ENCODE results near the gene NFATC2. TPM values are rescaled to one million over a fixed set of nuclear protein-coding genes. Genes with fewer than 3 reads are reported as not detected.

Gene NFATC2
- total RNA-seq, 5 donors from 2014 or later (not counting 1 experiment from before 2014, with no cell fraction given) = 49.0 to 75.9 (median 67.0) TPM

- Mint-ChIP-seq H3K4me1 (peaks cover 94 to 97% (median 95%) of the 10 kb centered on the region in 3 donors), H3K36me3 (peaks cover 32% of the 10 kb centered on the region), H3K27me3 (no peaks in the 10 kb centered on the region), H3K27ac (peak overlapping the region; percentile 92 to 96), H3K4me3 (peak overlapping the region in 2 of 3 donors; percentile 9 to 82), H3K9me3 (no peaks in the 10 kb centered on the region)
- DNase-seq = peak in 7 of 35 experiments; percentile 22 to 61 (median 34)
- no peak overlapping the region for H3K4me3 ChIP-seq (ENCODE audit: control insufficient read depth in 1 of 2, extremely low read depth in 1 of 2, low read length in 1 of 2)
- peaks cover 62 to 85% of the 10 kb centered on the region in 2 experiments for H3K4me1 ChIP-seq (ENCODE audit: control insufficient read depth in 1 of 2, extremely low read depth in 1 of 2, insufficient read depth in 2 of 2, low read length in 2 of 2)
- peak in 1 of 4 experiments; percentile 26 for ATAC-seq (replicated peaks in 1 of 4)
- 52% methylated on average over 7 of the region's 10 CpGs for WGBS (ENCODE audit: insufficient coverage)
- no peaks in the 10 kb centered on the region for H3K27me3 ChIP-seq (replicated peaks in 1 of 2; ENCODE audit: control insufficient read depth in 2 of 2, extremely low read depth in 1 of 2, insufficient read depth in 2 of 2, low read length in 1 of 2)
- ChIA-PET CTCF (no interaction called here), POLR2A (interaction anchor here in 1 of 2 donors (0.5 to 0.6 kb wide), 2 partner anchors 97 to 175 kb away, joined by 3 to 4 read pairs; no protein-coding TSS in a partner anchor)
- no peaks in the 10 kb centered on the region for H3K9me3 ChIP-seq
- peak overlapping the region; percentile 63 for H3K27ac ChIP-seq (ENCODE audit: low read length)
- H3K36me3 ChIP-seq (ENCODE audit: control insufficient read depth in 2 of 2, extremely low read depth in 1 of 2, insufficient read depth in 1 of 2, low read length in 1 of 2) = peaks cover 0 to 39% of the 10 kb centered on the region in 2 donors
Measured at GRCh38 chr20:51493346-51493791, 49.1 kb downstream of the NFATC2 start.

GRCh38 chr20:51492167-51493092 lies 50.1 kb downstream of the NFATC2 start:
- Histone ChIP-seq H3K27ac (ENCODE audit: low read length) (peak overlapping the region; percentile 63), H3K27me3 (replicated peaks in 1 of 2; ENCODE audit: control insufficient read depth in 2 of 2, extremely low read depth in 1 of 2, insufficient read depth in 2 of 2, low read length in 1 of 2) (no peaks in the 10 kb centered on the region), H3K4me1 (ENCODE audit: control insufficient read depth in 1 of 2, extremely low read depth in 1 of 2, insufficient read depth in 2 of 2, low read length in 2 of 2) (peaks cover 59 to 78% of the 10 kb centered on the region in 2 experiments), H3K4me3 (ENCODE audit: control insufficient read depth in 1 of 2, extremely low read depth in 1 of 2, low read length in 1 of 2) (no peak overlapping the region), H3K9me3 (no peaks in the 10 kb centered on the region), H3K36me3 (ENCODE audit: control insufficient read depth in 2 of 2, extremely low read depth in 1 of 2, insufficient read depth in 1 of 2, low read length in 1 of 2) (peaks cover 2 to 48% of the 10 kb centered on the region in 2 donors)
- Mint-ChIP-seq H3K9me3 (no peaks in the 10 kb centered on the region), H3K27me3 (no peaks in the 10 kb centered on the region), H3K4me1 (peaks cover 86 to 96% (median 91%) of the 10 kb centered on the region in 3 donors), H3K36me3 (peaks cover 36% of the 10 kb centered on the region), H3K27ac (peak overlapping the region; percentile 75 to 92), H3K4me3 (peak overlapping the region in 1 of 3 donors; percentile 82)
- DNase-seq (no peak), ATAC-seq (replicated peaks in 1 of 4) (peak in 1 of 4 experiments; percentile 35)
- CTCF ChIA-PET = interaction anchor here in 1 of 2 donors (1.1 kb wide), 1 partner anchor 10 kb away, joined by 3 read pairs; no protein-coding TSS in a partner anchor
- WGBS (ENCODE audit: insufficient coverage) = 87% methylated on average over 41 of the region's 47 CpGs
- POLR2A ChIA-PET = no interaction called here

- Mint-ChIP-seq H3K27ac (peak overlapping the region; percentile 61 to 73), H3K9me3 (no peaks in the 10 kb centered on the region), H3K36me3 (peaks cover 43% of the 10 kb centered on the region), H3K27me3 (no peaks in the 10 kb centered on the region), H3K4me1 (peaks cover 83 to 90% (median 85%) of the 10 kb centered on the region in 3 donors), H3K4me3 (peak overlapping the region in 1 of 3 donors; percentile 82)
- DNase-seq (no peak), ATAC-seq (replicated peaks in 1 of 4) (no peak)
- no peak overlapping the region for H3K4me3 ChIP-seq (ENCODE audit: control insufficient read depth in 1 of 2, extremely low read depth in 1 of 2, low read length in 1 of 2)
- no peaks in the 10 kb centered on the region for H3K27me3 ChIP-seq (replicated peaks in 1 of 2; ENCODE audit: control insufficient read depth in 2 of 2, extremely low read depth in 1 of 2, insufficient read depth in 2 of 2, low read length in 1 of 2)
- peaks cover 7 to 58% of the 10 kb centered on the region in 2 donors for H3K36me3 ChIP-seq (ENCODE audit: control insufficient read depth in 2 of 2, extremely low read depth in 1 of 2, insufficient read depth in 1 of 2, low read length in 1 of 2)
- POLR2A ChIA-PET = no interaction called here
- no peak overlapping the region for H3K27ac ChIP-seq (ENCODE audit: low read length)
- CTCF ChIA-PET = interaction anchor here in 1 of 2 donors (0.5 to 1.1 kb wide), 2 partner anchors 9 to 11 kb away, joined by 3 to 7 read pairs; no protein-coding TSS in a partner anchor
- H3K4me1 ChIP-seq (ENCODE audit: control insufficient read depth in 1 of 2, extremely low read depth in 1 of 2, insufficient read depth in 2 of 2, low read length in 2 of 2) = peaks cover 48 to 69% of the 10 kb centered on the region in 2 experiments
- WGBS (ENCODE audit: insufficient coverage) = 95% methylated on average over 9 of the region's 11 CpGs
- H3K9me3 ChIP-seq = no peaks in the 10 kb centered on the region
Measured at GRCh38 chr20:51491393-51491792, 51.1 kb downstream of the NFATC2 start.

DNA sequence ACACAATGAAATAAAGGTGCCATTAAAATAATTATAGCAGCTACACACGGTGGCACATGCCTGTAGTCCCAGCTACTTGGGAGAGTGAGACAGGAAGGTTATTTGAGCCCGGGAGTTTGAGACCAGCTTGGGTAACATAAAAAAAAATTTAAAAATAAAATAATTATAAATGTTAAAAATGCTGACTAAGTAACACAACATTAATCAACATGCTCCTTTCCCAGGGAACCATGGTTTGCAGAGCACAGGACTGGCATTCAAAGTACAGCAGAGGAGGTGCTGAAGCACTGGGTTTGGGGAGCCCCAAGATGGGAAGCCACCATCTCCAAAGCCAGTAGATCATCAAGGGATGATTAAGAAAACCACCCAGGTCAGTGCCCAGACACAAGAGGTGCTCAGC lies 51.9 kb downstream of the NFATC2 start:
- Histone ChIP-seq H3K9me3 (no peaks in the 10 kb centered on the region), H3K27me3 (replicated peaks in 1 of 2; ENCODE audit: control insufficient read depth in 2 of 2, extremely low read depth in 1 of 2, insufficient read depth in 2 of 2, low read length in 1 of 2) (no peaks in the 10 kb centered on the region), H3K4me3 (ENCODE audit: control insufficient read depth in 1 of 2, extremely low read depth in 1 of 2, low read length in 1 of 2) (no peak overlapping the region), H3K4me1 (ENCODE audit: control insufficient read depth in 1 of 2, extremely low read depth in 1 of 2, insufficient read depth in 2 of 2, low read length in 2 of 2) (peaks cover 41 to 65% of the 10 kb centered on the region in 2 experiments), H3K27ac (ENCODE audit: low read length) (no peak overlapping the region), H3K36me3 (ENCODE audit: control insufficient read depth in 2 of 2, extremely low read depth in 1 of 2, insufficient read depth in 1 of 2, low read length in 1 of 2) (peaks cover 7 to 58% of the 10 kb centered on the region in 2 donors)
- Mint-ChIP-seq H3K27me3 (no peaks in the 10 kb centered on the region), H3K4me3 (no peak overlapping the region), H3K27ac (peak overlapping the region; percentile 45 to 53), H3K4me1 (peaks cover 81 to 88% (median 82%) of the 10 kb centered on the region in 3 donors), H3K9me3 (no peaks in the 10 kb centered on the region), H3K36me3 (peaks cover 50% of the 10 kb centered on the region)
- ATAC-seq (replicated peaks in 1 of 4) = no peak
- no peak for DNase-seq
- WGBS (ENCODE audit: insufficient coverage) = no CpG with 5 or more reads among the region's 2 CpGs
- ChIA-PET POLR2A (no interaction called here), CTCF (interaction anchor here in 1 of 2 donors (0.8 kb wide), 1 partner anchor 86 kb away, joined by 3 read pairs; no protein-coding TSS in a partner anchor)

DNA sequence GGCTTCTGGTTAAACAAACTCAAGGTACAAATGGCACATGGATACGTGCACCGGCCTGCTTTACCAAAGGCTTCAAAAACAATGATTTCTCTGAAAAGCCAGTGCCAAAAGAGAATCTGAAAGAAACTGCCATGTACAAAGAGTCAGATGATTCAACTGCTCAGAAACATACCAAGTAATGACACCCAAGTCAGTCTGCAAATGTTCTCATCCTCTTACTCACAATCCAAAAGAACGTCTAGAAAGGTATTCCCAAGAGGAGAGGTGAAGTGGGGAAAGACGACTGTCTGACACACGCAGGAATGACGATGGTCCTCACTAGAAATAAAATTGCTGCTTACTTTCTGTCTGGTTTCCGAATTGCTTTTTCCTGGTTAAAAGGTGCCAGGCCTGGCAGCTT lies 52.9 kb downstream of the NFATC2 start:
- Histone ChIP-seq H3K36me3 (ENCODE audit: control insufficient read depth in 2 of 2, extremely low read depth in 1 of 2, insufficient read depth in 1 of 2, low read length in 1 of 2) (peaks cover 7 to 66% of the 10 kb centered on the region in 2 donors), H3K4me1 (ENCODE audit: control insufficient read depth in 1 of 2, extremely low read depth in 1 of 2, insufficient read depth in 2 of 2, low read length in 2 of 2) (peaks cover 33 to 62% of the 10 kb centered on the region in 2 experiments), H3K4me3 (ENCODE audit: control insufficient read depth in 1 of 2, extremely low read depth in 1 of 2, low read length in 1 of 2) (no peak overlapping the region), H3K27ac (ENCODE audit: low read length) (no peak overlapping the region), H3K9me3 (no peaks in the 10 kb centered on the region), H3K27me3 (replicated peaks in 1 of 2; ENCODE audit: control insufficient read depth in 2 of 2, extremely low read depth in 1 of 2, insufficient read depth in 2 of 2, low read length in 1 of 2) (no peaks in the 10 kb centered on the region)
- POLR2A ChIA-PET = no interaction called here
- Mint-ChIP-seq H3K27ac (peak overlapping the region; percentile 16 to 45), H3K27me3 (no peaks in the 10 kb centered on the region), H3K36me3 (peaks cover 59% of the 10 kb centered on the region), H3K9me3 (no peaks in the 10 kb centered on the region), H3K4me3 (no peak overlapping the region), H3K4me1 (peaks cover 79 to 88% (median 80%) of the 10 kb centered on the region in 3 donors)
- CTCF ChIA-PET = interaction anchor here in 1 of 2 donors (0.6 kb wide), 1 partner anchor 54 kb away, joined by 5 read pairs; no protein-coding TSS in a partner anchor
- no peak for DNase-seq
- WGBS (ENCODE audit: insufficient coverage) = 88% methylated on average over 4 of the region's 7 CpGs
- ATAC-seq (replicated peaks in 1 of 4) = no peak

DNA sequence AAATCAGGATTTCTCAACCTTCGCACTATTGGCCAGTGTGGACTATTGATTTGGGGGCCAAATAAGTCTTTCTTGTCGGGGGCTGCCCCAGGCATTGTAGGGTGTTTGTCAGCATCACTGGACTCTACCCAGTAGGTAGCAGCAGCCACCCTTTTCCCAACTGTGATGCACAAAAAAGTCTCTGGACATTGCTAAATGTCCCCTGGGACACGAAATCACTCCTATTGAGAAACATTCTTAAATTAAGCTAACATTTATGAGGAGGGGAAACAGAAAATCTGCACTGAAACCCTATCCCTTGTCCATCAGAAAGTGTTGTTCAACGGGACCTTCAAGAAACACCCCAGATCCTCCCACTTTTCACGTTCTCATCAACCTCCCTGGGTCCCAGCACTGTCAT lies 54.2 kb downstream of the NFATC2 start:
- no peak for ATAC-seq (replicated peaks in 1 of 4)
- H3K4me3 ChIP-seq (ENCODE audit: control insufficient read depth in 1 of 2, extremely low read depth in 1 of 2, low read length in 1 of 2) = no peak overlapping the region
- H3K36me3 ChIP-seq (ENCODE audit: control insufficient read depth in 2 of 2, extremely low read depth in 1 of 2, insufficient read depth in 1 of 2, low read length in 1 of 2) = peaks cover 12 to 70% of the 10 kb centered on the region in 2 donors
- Mint-ChIP-seq H3K27me3 (no peaks in the 10 kb centered on the region), H3K4me1 (peaks cover 77 to 87% (median 80%) of the 10 kb centered on the region in 3 donors), H3K36me3 (peaks cover 66% of the 10 kb centered on the region), H3K4me3 (no peak overlapping the region), H3K27ac (peak overlapping the region; percentile 33 to 56), H3K9me3 (no peaks in the 10 kb centered on the region)
- H3K27ac ChIP-seq (ENCODE audit: low read length) = no peak overlapping the region
- POLR2A ChIA-PET = no interaction called here
- DNase-seq = no peak
- H3K27me3 ChIP-seq (replicated peaks in 1 of 2; ENCODE audit: control insufficient read depth in 2 of 2, extremely low read depth in 1 of 2, insufficient read depth in 2 of 2, low read length in 1 of 2) = no peaks in the 10 kb centered on the region
- no peaks in the 10 kb centered on the region for H3K9me3 ChIP-seq
- 100% methylated on average over 2 of the region's 5 CpGs for WGBS (ENCODE audit: insufficient coverage)
- H3K4me1 ChIP-seq (ENCODE audit: control insufficient read depth in 1 of 2, extremely low read depth in 1 of 2, insufficient read depth in 2 of 2, low read length in 2 of 2) = peaks cover 20 to 56% of the 10 kb centered on the region in 2 experiments
- CTCF ChIA-PET = no interaction called here
